ENCODE data around the gene CUX1. TPM values are rescaled to one million over a fixed set of nuclear protein-coding genes. Genes with fewer than 3 reads are reported as not detected.
"Not testable (repeated sequence)": the region's sequence is repeated elsewhere in the genome, so short reads cannot be mapped to it uniquely, and the experiment has no call there.

CUX1 gene
- total RNA-seq, 2 donors from 2014 or later = 8.6 to 23.3 TPM

- DNase-seq (ENCODE audit: low spot score in 2 of 2) (peak in 1 of 2 donors; percentile 21), ATAC-seq (peak in 1 of 2 donors; percentile 28)
- Mint-ChIP-seq H3K9me3 (no peaks in the 10 kb centered on the region), H3K36me3 (no peaks in the 10 kb centered on the region), H3K27ac (no peak overlapping the region)
These were observed 593 bp upstream of the CUX1 start for GRCh38 chr7:101816595-101817470.

- Mint-ChIP-seq H3K9me3 (no peaks in the 10 kb centered on the region), H3K36me3 (no peaks in the 10 kb centered on the region), H3K27ac (no peak overlapping the region)
- ATAC-seq (no peak), DNase-seq (ENCODE audit: low spot score in 2 of 2) (no peak)
These were observed 1.1 kb downstream of the CUX1 start for GRCh38 chr7:101818287-101819071.

- no peak for ATAC-seq
- DNase-seq (ENCODE audit: low spot score in 2 of 2) = no peak
- H3K9me3 Mint-ChIP-seq = no peaks in the 10 kb centered on the region
These were observed 1.8 kb downstream of the CUX1 start for GRCh38 chr7:101819183-101819582.

GRCh38 chr7:101819913-101820522 is 2.6 kb downstream of the CUX1 start:
- DNase-seq (ENCODE audit: low spot score in 2 of 2) = no peak
- Mint-ChIP-seq H3K27ac (no peak overlapping the region), H3K9me3 (no peaks in the 10 kb centered on the region), H3K36me3 (no peaks in the 10 kb centered on the region)
- no peak for ATAC-seq

More at GRCh38 chr7:101819183-101819582, 1.8 kb downstream of the CUX1 start:
- Mint-ChIP-seq H3K27ac (no peak overlapping the region), H3K36me3 (no peaks in the 10 kb centered on the region)

GRCh38 chr7:101820703-101821102 is 3.3 kb downstream of the CUX1 start:
- ATAC-seq = no peak
- no peaks in the 10 kb centered on the region for H3K9me3 Mint-ChIP-seq

GRCh38 chr7:101822632-101823031 is 5.2 kb downstream of the CUX1 start:
- ATAC-seq; DNase-seq (ENCODE audit: low spot score in 2 of 2); H3K27ac Mint-ChIP-seq; H3K36me3 Mint-ChIP-seq; H3K9me3 Mint-ChIP-seq: not testable (repeated sequence)

More at GRCh38 chr7:101820703-101821102, 3.3 kb downstream of the CUX1 start:
- Mint-ChIP-seq H3K27ac (no peak overlapping the region), H3K36me3 (no peaks in the 10 kb centered on the region)
- no peak for DNase-seq (ENCODE audit: low spot score in 2 of 2)

- ATAC-seq = no peak
- Mint-ChIP-seq H3K36me3 (no peaks in the 10 kb centered on the region), H3K27ac (no peak overlapping the region), H3K9me3 (no peaks in the 10 kb centered on the region)
- no peak for DNase-seq (ENCODE audit: low spot score in 2 of 2)
These were observed 5.7 kb downstream of the CUX1 start for GRCh38 chr7:101823096-101823495.

GRCh38 chr7:101823596-101823995 is 6.2 kb downstream of the CUX1 start:
- ATAC-seq (no peak), DNase-seq (ENCODE audit: low spot score in 2 of 2) (no peak)
- Mint-ChIP-seq H3K9me3 (no peaks in the 10 kb centered on the region), H3K27ac (no peak overlapping the region), H3K36me3 (no peaks in the 10 kb centered on the region)

- no peak for DNase-seq (ENCODE audit: low spot score in 2 of 2)
- no peak overlapping the region for H3K27ac Mint-ChIP-seq
- ATAC-seq = no peak
- no peaks in the 10 kb centered on the region for H3K36me3 Mint-ChIP-seq
- H3K9me3 Mint-ChIP-seq = no peaks in the 10 kb centered on the region
These were observed 7.0 kb downstream of the CUX1 start for GRCh38 chr7:101824440-101824839.

- Mint-ChIP-seq H3K27ac (no peak overlapping the region), H3K36me3 (no peaks in the 10 kb centered on the region), H3K9me3 (no peaks in the 10 kb centered on the region)
- no peak for DNase-seq (ENCODE audit: low spot score in 2 of 2)
- no peak for ATAC-seq
These were observed 8.8 kb downstream of the CUX1 start for GRCh38 chr7:101826081-101826835.

GRCh38 chr7:101828301-101829020 is 11.0 kb downstream of the CUX1 start:
- Mint-ChIP-seq H3K36me3 (no peaks in the 10 kb centered on the region), H3K9me3 (no peaks in the 10 kb centered on the region), H3K27ac (peak overlapping the region; percentile 36 to 45)
- ATAC-seq = no peak
- DNase-seq (ENCODE audit: low spot score in 2 of 2) = no peak

GRCh38 chr7:101829374-101829773 is 11.9 kb downstream of the CUX1 start:
- ATAC-seq (no peak), DNase-seq (ENCODE audit: low spot score in 2 of 2) (no peak)
- no peaks in the 10 kb centered on the region for H3K9me3 Mint-ChIP-seq
- no peaks in the 10 kb centered on the region for H3K36me3 Mint-ChIP-seq
- H3K27ac Mint-ChIP-seq = peak overlapping the region in 1 of 2 donors; percentile 36

GRCh38 chr7:101829821-101830220 is 12.4 kb downstream of the CUX1 start:
- no peaks in the 10 kb centered on the region for H3K36me3 Mint-ChIP-seq
- DNase-seq (ENCODE audit: low spot score in 2 of 2) = no peak
- no peaks in the 10 kb centered on the region for H3K9me3 Mint-ChIP-seq
- no peak overlapping the region for H3K27ac Mint-ChIP-seq
- no peak for ATAC-seq

GRCh38 chr7:101831396-101831795 is 14.0 kb downstream of the CUX1 start:
- not testable (repeated sequence) for DNase-seq (ENCODE audit: low spot score in 2 of 2); H3K36me3 Mint-ChIP-seq; H3K9me3 Mint-ChIP-seq; H3K27ac Mint-ChIP-seq; ATAC-seq

GRCh38 chr7:101832205-101832631 is 14.8 kb downstream of the CUX1 start:
- H3K27ac Mint-ChIP-seq = no peak overlapping the region
- DNase-seq (ENCODE audit: low spot score in 2 of 2) = no peak
- no peaks in the 10 kb centered on the region for H3K9me3 Mint-ChIP-seq
- no peaks in the 10 kb centered on the region for H3K36me3 Mint-ChIP-seq
- ATAC-seq = no peak

All from activated naive CD4-positive, alpha-beta T cell treated with anti-CD3 and anti-CD28 coated beads, Interleukin-2, amount 50 U/mL, for 72 hours (primary cell).